EL (cell line): ENCODE data around the gene SLC25A41.
"Not testable (repeated sequence)": the region's sequence is repeated elsewhere in the genome, so short reads cannot be mapped to it uniquely, and the experiment has no call there.

Experiments
- DNase-seq: peaks from one replicate; pipeline ENCODE4 v3.0.0-alpha.2; 2016

The SLC25A41 gene

GRCh38 chr19:6459262-6460098 lies 25.9 kb upstream of the SLC25A41 start, which contains the start of gene SLC25A23:
Gene SLC25A23 (minus strand): TSS chr19:6459792. CDS start chr19:6459628, 164 bp downstream.
- DNase-seq = peak; percentile 76

- no peak for DNase-seq
Measured at GRCh38 chr19:6458695-6459261, 25.2 kb upstream of the SLC25A41 start.

GRCh38 chr19:6457958-6458694 lies 24.6 kb upstream of the SLC25A41 start:
- DNase-seq = peak; percentile 23

- DNase-seq = no peak
Measured at GRCh38 chr19:6455924-6456323, 22.4 kb upstream of the SLC25A41 start.

- no peak for DNase-seq
Measured at GRCh38 chr19:6453951-6454565, 20.5 kb upstream of the SLC25A41 start.

GRCh38 chr19:6452899-6453298 lies 19.3 kb upstream of the SLC25A41 start:
- no peak for DNase-seq

GRCh38 chr19:6452223-6452614 lies 18.7 kb upstream of the SLC25A41 start:
- DNase-seq = no peak

- no peak for DNase-seq
Measured at GRCh38 chr19:6451583-6452222, 18.1 kb upstream of the SLC25A41 start.

GRCh38 chr19:6450166-6450565 lies 16.6 kb upstream of the SLC25A41 start:
- no peak for DNase-seq

GRCh38 chr19:6448045-6448444 lies 14.5 kb upstream of the SLC25A41 start:
- no peak for DNase-seq

- DNase-seq = no peak
Measured at GRCh38 chr19:6446452-6446851, 12.9 kb upstream of the SLC25A41 start.

GRCh38 chr19:6443986-6444385 lies 10.4 kb upstream of the SLC25A41 start:
- no peak for DNase-seq

- no peak for DNase-seq
Measured at GRCh38 chr19:6442087-6442688, 8.6 kb upstream of the SLC25A41 start.

GRCh38 chr19:6440905-6441304 lies 7.3 kb upstream of the SLC25A41 start:
- DNase-seq = no peak

- no peak for DNase-seq
Measured at GRCh38 chr19:6439743-6440142, 6.2 kb upstream of the SLC25A41 start.

GRCh38 chr19:6433165-6433564 lies 398 bp downstream of the SLC25A41 start:
- no peak for DNase-seq

- no peak for DNase-seq
Measured at GRCh38 chr19:6431891-6432290, 1.7 kb downstream of the SLC25A41 start.

- no peak for DNase-seq
Measured at GRCh38 chr19:6429419-6430221, 3.9 kb downstream of the SLC25A41 start.

- DNase-seq = not testable (repeated sequence)
Measured at GRCh38 chr19:6428692-6429418, 4.7 kb downstream of the SLC25A41 start.

GRCh38 chr19:6427131-6427530 lies 6.4 kb downstream of the SLC25A41 start:
- DNase-seq = no peak
